HepG2 (cell line): Measurements from ENCODE around the gene SMKR1. TPM values are rescaled to one million over a fixed set of nuclear protein-coding genes. Genes with fewer than 3 reads are reported as not detected.

Experiments
- ATAC-seq: fragments of 200-7000 bp; cut with Tn5 transposase; 3 replicates; pipeline ENCODE4 v1.9.1; 2020; ENCODE audit warnings: mild to moderate bottlenecking, moderate library complexity
- BruUV-seq: library from RNA; stranded (reverse); fragments of 400-500 nt; replicated peaks from 2 replicates; lab custom pipeline; 2021; lab: Mats Ljungman, UMichigan
- CTCF ChIA-PET: fragments of 300-600 bp; formaldehyde crosslinking; extraction: SDS; loops from one replicate; lab custom pipeline; 2021; ENCODE audit warnings: low total read pairs, inconsistent platforms, low intra/inter-chr PET ratio; lab: Yijun Ruan, JAX
- POLR2A ChIA-PET: fragments of 350-600 bp; sonication (Branson Sonifier 250); formaldehyde crosslinking; loops from one replicate; lab custom pipeline; 2020; ENCODE audit warnings: antibody characterized with exemption, inconsistent platforms; lab: Yijun Ruan, JAX
- DNase-seq: peaks from one replicate; pipeline ENCODE4 v3.0.0-alpha.2; 2015; ENCODE audit warnings: low spot score
- FAIRE-seq: peaks from 3 replicates; lab custom pipeline; 2011; peaks lifted over from hg19 to GRCh38; lab: Jason Lieb, UNC
- H2AFZ ChIP-seq: one replicate; pipeline ENCODE4 v1.6.1; 2011; ENCODE audit warnings: low read length, inconsistent platforms
- H3K27ac ChIP-seq: fragments of 300-600 bp; 3 replicates; pipeline ENCODE4 v1.8.0; 2011; ENCODE audit warnings: mixed run types, mild to moderate bottlenecking, mixed read lengths, low read length, inconsistent platforms; ENCODE audit not compliant: insufficient read depth; ENCODE audit errors: extremely low read length
- H3K27me3 ChIP-seq, 2 experiments: fragments of 200-600 bp in 1 of 2; 2 replicates in 1 of 2; 3 replicates in 1 of 2; pipeline versions ENCODE4 v1.6.0 to v1.8.0; 2011; ENCODE audit warnings: low read length in 2 of 2, mild to moderate bottlenecking in 2 of 2, moderate library complexity in 2 of 2, inconsistent platforms in 1 of 2; ENCODE audit not compliant: insufficient read depth in 2 of 2, control insufficient read depth in 1 of 2
- H3K36me3 ChIP-seq, 2 experiments: fragments of 200-600 bp in 1 of 2; replicated peaks in 1 of 2; 2 replicates in 1 of 2; 3 replicates in 1 of 2; pipeline versions ENCODE4 v1.5.1 to v1.8.0; 2011; ENCODE audit warnings: low read length in 2 of 2, inconsistent platforms in 1 of 2; ENCODE audit not compliant: insufficient read depth in 2 of 2, control insufficient read depth in 1 of 2
- H3K4me1 ChIP-seq: 2 replicates; pipeline ENCODE4 v1.5.1; 2012; ENCODE audit warnings: low read length, inconsistent platforms; ENCODE audit not compliant: insufficient read depth
- H3K4me2 ChIP-seq: 2 replicates; pipeline ENCODE4 v1.6.0; 2011; ENCODE audit warnings: low read depth, low read length, inconsistent platforms
- H3K4me3 ChIP-seq, 3 experiments: fragments of 200-600 bp in 1 of 3; sonication (generic), shearing (Covaris generic) in 1 of 3; replicated peaks in 1 of 3; 2 replicates each; pipeline ENCODE4 v1.5.1; 2011 to 2016; ENCODE audit warnings: low read length in 3 of 3, inconsistent platforms in 2 of 3, low read depth in 2 of 3, mild to moderate bottlenecking in 2 of 3, control low read depth in 1 of 3, mixed read lengths in 1 of 3; ENCODE audit not compliant: insufficient read depth in 1 of 3
- H3K79me2 ChIP-seq: one replicate; pipeline ENCODE4 v1.6.1; 2011; ENCODE audit warnings: low read length, inconsistent platforms; ENCODE audit not compliant: insufficient read depth
- H3K9ac ChIP-seq: 2 replicates; pipeline ENCODE4 v1.6.0; 2011; ENCODE audit warnings: mild to moderate bottlenecking, low read depth, low read length, inconsistent platforms; ENCODE audit not compliant: insufficient read depth
- H3K9me3 ChIP-seq: 2 replicates; pipeline ENCODE4 v1.5.1; 2012; ENCODE audit warnings: mild to moderate bottlenecking, low read length
- H4K20me1 ChIP-seq: 2 replicates; pipeline ENCODE4 v1.6.0; 2011; ENCODE audit warnings: inconsistent platforms, mild to moderate bottlenecking, low read length, moderate library complexity; ENCODE audit not compliant: insufficient read depth
- FLYWCH1 ChIP-seq: sonication (generic); formaldehyde crosslinking; IDR thresholded peaks from 2 replicates; pipeline ENCODE4 v1.8.1; 2023; ENCODE audit warnings: mild to moderate bottlenecking, missing genetic modification reagents
- KDM1A ChIP-seq: IDR thresholded peaks from 2 replicates; pipeline ENCODE4 v1.6.1; 2016; ENCODE audit warnings: missing compliant biosample characterization
- PRMT3 ChIP-seq: sonication (generic); formaldehyde crosslinking; IDR thresholded peaks from 2 replicates; pipeline ENCODE4 v1.8.1; 2022; ENCODE audit warnings: low read depth, mild to moderate bottlenecking, moderate library complexity, missing genetic modification reagents, borderline replicate concordance
- SETDB1 ChIP-seq: sonication (generic); formaldehyde crosslinking; IDR thresholded peaks from 2 replicates; pipeline ENCODE4 v1.5.1; 2020; ENCODE audit warnings: missing genetic modification reagents, mild to moderate bottlenecking, borderline replicate concordance
- SNRNP70 ChIP-seq: fragments of 200-400 bp; formaldehyde crosslinking; IDR thresholded peaks from 2 replicates; pipeline ENCODE4 v1.6.1; 2017; ENCODE audit warnings: mild to moderate bottlenecking, low read depth, low read length, moderate library complexity
- SRY ChIP-seq: sonication (generic); formaldehyde crosslinking; IDR thresholded peaks from 2 replicates; pipeline ENCODE4 v1.8.0; 2022; ENCODE audit warnings: mild to moderate bottlenecking, missing genetic modification reagents
- YEATS4 ChIP-seq: sonication (generic); formaldehyde crosslinking; IDR thresholded peaks from 2 replicates; pipeline ENCODE4 v1.4.0; 2020; ENCODE audit warnings: missing genetic modification reagents, borderline replicate concordance
- ZFP62 ChIP-seq: sonication (generic); formaldehyde crosslinking; IDR thresholded peaks from 2 replicates; pipeline ENCODE4 v1.4.0; 2020; ENCODE audit warnings: missing genetic modification reagents
- ZFX ChIP-seq: sonication (generic); formaldehyde crosslinking; IDR thresholded peaks from 2 replicates; pipeline ENCODE4 v1.4.0; 2020; ENCODE audit warnings: mild to moderate bottlenecking, low read depth, missing genetic modification reagents, moderate library complexity
- ZFYVE20 ChIP-seq: sonication (generic); formaldehyde crosslinking; IDR thresholded peaks from 2 replicates; pipeline ENCODE4 v1.8.0; 2023; ENCODE audit warnings: low read depth, mild to moderate bottlenecking, moderate library complexity, missing genetic modification reagents, borderline replicate concordance
- ZKSCAN5 ChIP-seq: sonication (generic); formaldehyde crosslinking; IDR thresholded peaks from 2 replicates; pipeline ENCODE4 v1.5.1; 2020; ENCODE audit warnings: mild to moderate bottlenecking, missing genetic modification reagents
- ZMYM4 ChIP-seq: sonication (generic); formaldehyde crosslinking; IDR thresholded peaks from 2 replicates; pipeline ENCODE4 v1.8.1; 2023; ENCODE audit warnings: mild to moderate bottlenecking, missing genetic modification reagents
- ZNF687 ChIP-seq: sonication (generic); formaldehyde crosslinking; IDR thresholded peaks from 2 replicates; pipeline ENCODE4 v1.5.1; 2020; ENCODE audit warnings: mild to moderate bottlenecking, missing genetic modification reagents, moderate library complexity
- ZNF740 ChIP-seq: sonication (generic); formaldehyde crosslinking; IDR thresholded peaks from 2 replicates; pipeline ENCODE4 v1.4.0; 2020; ENCODE audit warnings: missing genetic modification reagents
- ZNF775 ChIP-seq: sonication (generic); formaldehyde crosslinking; IDR thresholded peaks from 2 replicates; pipeline ENCODE4 v1.4.0; 2020; ENCODE audit warnings: missing genetic modification reagents, mild to moderate bottlenecking, moderate library complexity, borderline replicate concordance
- ZSCAN31 ChIP-seq: sonication (generic); formaldehyde crosslinking; IDR thresholded peaks from 2 replicates; pipeline ENCODE4 v1.5.0; 2020; ENCODE audit warnings: low read depth, mild to moderate bottlenecking, missing genetic modification reagents
- WGBS: methylation state at CpG from one replicate; pipeline ENCODE4 v1.1.6; 2017; ENCODE audit warnings: low lambda C conversion rate; 5-methylcytosine and 5-hydroxymethylcytosine counted together
- in situ Hi-C: cut with HindIII; loops from 2 replicates; pipeline ENCODE4 v1.10.0; 2017; ENCODE audit warnings: low pct_unique_long_range_greater_than_20kb; ENCODE audit not compliant: extremely low pct_ligation_motif_present
- intact Hi-C: fragments of 100-400 bp; cut with micrococcal nuclease; formaldehyde crosslinking; loops from one replicate; pipeline ENCODE4 v1.10.0; 2022; ENCODE audit not compliant: unreplicated experiment
- polyA plus RNA-seq, 8 experiments: library from polyadenylated mRNA; depleted of rRNA in 3 of 8; stranded (reverse) in 7 of 8; unstranded in 1 of 8; fragments of >200 nt; fragmentation: Illumina TruSeq in 4 of 8; extraction: Trizol in 4 of 8; gene quantifications; 2 replicates each; pipeline versions ENCODE4 v1.2.1 to v1.2.3, GENCODE V29; 2011 to 2016; ENCODE audit warnings: low read depth in 4 of 8, missing spikeins in 1 of 8, mixed read lengths in 1 of 8; ENCODE audit not compliant: insufficient read depth in 1 of 8
- total RNA-seq, 5 experiments: library from RNA; depleted of rRNA; stranded (reverse); fragments of >200 nt; fragmentation: Illumina TruSeq; extraction: Trizol; gene quantifications; 2 replicates each; pipeline ENCODE4 v1.2.3, GENCODE V29; 2016; ENCODE audit warnings: low read depth in 1 of 5

Gene SMKR1
- total and polyA plus RNA-seq, 2 of the 13 experiments (the other 11 are each of a cell fraction or from before 2014, with no cell fraction given): 0.07 TPM; not detected in 1

GRCh38 chr7:129514683-129515082 is 12.4 kb downstream of the SMKR1 start (continued):
- no peak for TF ChIP-seq FLYWCH1 (CRISPR knock-in tag)
- no peak for TF ChIP-seq KDM1A (CRISPR knock-in tag)
- TF ChIP-seq ZFP62 (CRISPR knock-in tag): no peak
- no peak for TF ChIP-seq ZMYM4
- no peak for TF ChIP-seq YEATS4 (CRISPR knock-in tag)
- TF ChIP-seq ZSCAN31 (CRISPR knock-in tag): no peak
- TF ChIP-seq ZNF740: no peak
- no peak for TF ChIP-seq ZNF687 (CRISPR knock-in tag)

- POLR2A ChIA-PET: no interaction called here
Observed at GRCh38 chr7:129515381-129515780, 13.1 kb downstream of the SMKR1 start.

More at GRCh38 chr7:129515381-129515780, 13.1 kb downstream of the SMKR1 start:
- Histone ChIP-seq H3K36me3 (no peaks in the 10 kb centered on the region), H3K4me1 (peaks cover 11% of the 10 kb centered on the region; the same call in 1 of the 2 replicates), H3K4me2 (no peak overlapping the region), H3K9me3 (no peaks in the 10 kb centered on the region), H3K9ac (no peak overlapping the region), H3K4me3 (no peak overlapping the region), H3K27ac (no peak overlapping the region), H2AFZ (no peak overlapping the region), H3K27me3 (peaks cover 4 to 24% of the 10 kb centered on the region in 2 experiments; a peak in 2 of 5 replicates), H3K79me2 (no peaks in the 10 kb centered on the region), H4K20me1 (no peaks in the 10 kb centered on the region)
- intact Hi-C loops: no loop called here
- DNase-seq (no peak), ATAC-seq (no peak), FAIRE-seq (no peak)
- CTCF ChIA-PET: no interaction called here
- in situ Hi-C loops: no loop called here
- BruUV-seq: no TSS peak
- WGBS: 21% methylated on average over 4 of the region's 4 CpGs
- TF ChIP-seq ZFX (CRISPR knock-in tag) (no peak), ZNF775 (no peak), SETDB1 (no peak), SRY (CRISPR knock-in tag) (no peak), PRMT3 (CRISPR knock-in tag) (no peak), ZFYVE20 (CRISPR knock-in tag) (no peak), ZKSCAN5 (no peak), SNRNP70 (no peak)
